ENCODE measurements around the gene PDHX.

Gene PDHX

DNA sequence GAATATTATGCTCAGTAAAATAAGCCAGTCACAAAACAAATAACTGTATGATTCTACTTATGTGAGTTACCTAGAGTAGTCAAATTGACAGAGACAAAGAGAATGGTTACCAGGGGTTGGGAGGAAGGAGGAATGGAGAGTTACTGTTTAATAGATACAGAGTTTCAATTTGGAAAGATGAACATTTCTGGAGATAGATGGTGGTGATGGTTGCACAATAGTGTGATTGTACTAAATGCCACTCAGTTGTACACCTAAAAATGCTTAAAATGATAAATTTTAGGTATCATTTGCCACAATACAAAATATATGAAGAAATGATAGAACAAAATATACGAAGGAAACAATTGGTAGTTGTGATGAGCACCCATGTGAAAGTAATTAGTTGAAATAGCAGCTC, 43.4 kb downstream of the PDHX start:
- TF ChIP-seq TAF1 (IDR thresholded peaks at IDR 0.05; ENCODE audit: borderline replicate concordance, insufficient read depth, low read length) (no peak), POLR2AphosphoS5 (IDR thresholded peaks at IDR 0.05; ENCODE audit: low read depth, low read length) (no peak), FOXP2 (optimal IDR thresholded peaks at IDR 0.05; ENCODE audit: borderline replicate concordance, extremely low read depth, extremely low read length, insufficient read depth) (no peak), SIN3A (IDR thresholded peaks at IDR 0.05; ENCODE audit: borderline replicate concordance, insufficient read depth, low read length) (no peak)
- TF ChIP-seq, protein P1, sequence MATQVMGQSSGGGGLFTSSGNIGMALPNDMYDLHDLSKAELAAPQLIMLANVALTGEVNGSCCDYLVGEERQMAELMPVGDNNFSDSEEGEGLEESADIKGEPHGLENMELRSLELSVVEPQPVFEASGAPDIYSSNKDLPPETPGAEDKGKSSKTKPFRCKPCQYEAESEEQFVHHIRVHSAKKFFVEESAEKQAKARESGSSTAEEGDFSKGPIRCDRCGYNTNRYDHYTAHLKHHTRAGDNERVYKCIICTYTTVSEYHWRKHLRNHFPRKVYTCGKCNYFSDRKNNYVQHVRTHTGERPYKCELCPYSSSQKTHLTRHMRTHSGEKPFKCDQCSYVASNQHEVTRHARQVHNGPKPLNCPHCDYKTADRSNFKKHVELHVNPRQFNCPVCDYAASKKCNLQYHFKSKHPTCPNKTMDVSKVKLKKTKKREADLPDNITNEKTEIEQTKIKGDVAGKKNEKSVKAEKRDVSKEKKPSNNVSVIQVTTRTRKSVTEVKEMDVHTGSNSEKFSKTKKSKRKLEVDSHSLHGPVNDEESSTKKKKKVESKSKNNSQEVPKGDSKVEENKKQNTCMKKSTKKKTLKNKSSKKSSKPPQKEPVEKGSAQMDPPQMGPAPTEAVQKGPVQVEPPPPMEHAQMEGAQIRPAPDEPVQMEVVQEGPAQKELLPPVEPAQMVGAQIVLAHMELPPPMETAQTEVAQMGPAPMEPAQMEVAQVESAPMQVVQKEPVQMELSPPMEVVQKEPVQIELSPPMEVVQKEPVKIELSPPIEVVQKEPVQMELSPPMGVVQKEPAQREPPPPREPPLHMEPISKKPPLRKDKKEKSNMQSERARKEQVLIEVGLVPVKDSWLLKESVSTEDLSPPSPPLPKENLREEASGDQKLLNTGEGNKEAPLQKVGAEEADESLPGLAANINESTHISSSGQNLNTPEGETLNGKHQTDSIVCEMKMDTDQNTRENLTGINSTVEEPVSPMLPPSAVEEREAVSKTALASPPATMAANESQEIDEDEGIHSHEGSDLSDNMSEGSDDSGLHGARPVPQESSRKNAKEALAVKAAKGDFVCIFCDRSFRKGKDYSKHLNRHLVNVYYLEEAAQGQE (IDR thresholded peaks at IDR 0.05; ENCODE audit: insufficient read depth in 1 of 2, low read depth in 2 of 2, low read length in 2 of 2) = no peak

- TF ChIP-seq SIN3A (IDR thresholded peaks at IDR 0.05; ENCODE audit: borderline replicate concordance, insufficient read depth, low read length) (no peak), FOXP2 (optimal IDR thresholded peaks at IDR 0.05; ENCODE audit: borderline replicate concordance, extremely low read depth, extremely low read length, insufficient read depth) (no peak), POLR2AphosphoS5 (IDR thresholded peaks at IDR 0.05; ENCODE audit: low read depth, low read length) (no peak), TAF1 (IDR thresholded peaks at IDR 0.05; ENCODE audit: borderline replicate concordance, insufficient read depth, low read length) (no peak)
- TF ChIP-seq, protein P1 (IDR thresholded peaks at IDR 0.05; ENCODE audit: insufficient read depth in 1 of 2, low read depth in 2 of 2, low read length in 2 of 2) = no peak
Observed at GRCh38 chr11:34960277-34960676, 43.9 kb downstream of the PDHX start.

GRCh38 chr11:34962034-34962433, 45.6 kb downstream of the PDHX start:
- TF ChIP-seq SIN3A (IDR thresholded peaks at IDR 0.05; ENCODE audit: borderline replicate concordance, insufficient read depth, low read length) = no peak

DNA sequence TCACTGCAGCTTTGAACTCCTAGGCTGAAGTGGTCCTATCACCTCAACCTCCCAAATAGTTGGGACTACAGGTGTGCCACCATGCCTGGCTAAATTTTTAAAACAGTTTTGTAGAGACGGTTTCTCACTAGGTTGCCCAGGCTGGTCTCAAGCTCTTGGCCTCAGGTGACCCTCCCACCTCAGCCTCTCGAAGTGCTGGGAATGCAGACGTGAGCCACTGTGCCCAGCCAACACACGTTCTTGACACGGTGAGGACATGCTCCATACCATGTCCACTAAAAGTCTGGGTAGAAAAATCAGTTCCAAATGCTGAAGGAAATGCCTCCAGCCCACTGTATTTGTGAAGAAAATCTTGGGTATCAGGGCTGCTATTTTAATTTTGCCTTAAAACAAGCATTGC, 46.9 kb downstream of the PDHX start:
- TF ChIP-seq TAF1 (IDR thresholded peaks at IDR 0.05; ENCODE audit: borderline replicate concordance, insufficient read depth, low read length) (no peak), SIN3A (IDR thresholded peaks at IDR 0.05; ENCODE audit: borderline replicate concordance, insufficient read depth, low read length) (no peak), POLR2AphosphoS5 (IDR thresholded peaks at IDR 0.05; ENCODE audit: low read depth, low read length) (no peak), FOXP2 (optimal IDR thresholded peaks at IDR 0.05; ENCODE audit: borderline replicate concordance, extremely low read depth, extremely low read length, insufficient read depth) (no peak)
- TF ChIP-seq, protein P1 (IDR thresholded peaks at IDR 0.05; ENCODE audit: insufficient read depth in 1 of 2, low read depth in 2 of 2, low read length in 2 of 2) = no peak

DNA sequence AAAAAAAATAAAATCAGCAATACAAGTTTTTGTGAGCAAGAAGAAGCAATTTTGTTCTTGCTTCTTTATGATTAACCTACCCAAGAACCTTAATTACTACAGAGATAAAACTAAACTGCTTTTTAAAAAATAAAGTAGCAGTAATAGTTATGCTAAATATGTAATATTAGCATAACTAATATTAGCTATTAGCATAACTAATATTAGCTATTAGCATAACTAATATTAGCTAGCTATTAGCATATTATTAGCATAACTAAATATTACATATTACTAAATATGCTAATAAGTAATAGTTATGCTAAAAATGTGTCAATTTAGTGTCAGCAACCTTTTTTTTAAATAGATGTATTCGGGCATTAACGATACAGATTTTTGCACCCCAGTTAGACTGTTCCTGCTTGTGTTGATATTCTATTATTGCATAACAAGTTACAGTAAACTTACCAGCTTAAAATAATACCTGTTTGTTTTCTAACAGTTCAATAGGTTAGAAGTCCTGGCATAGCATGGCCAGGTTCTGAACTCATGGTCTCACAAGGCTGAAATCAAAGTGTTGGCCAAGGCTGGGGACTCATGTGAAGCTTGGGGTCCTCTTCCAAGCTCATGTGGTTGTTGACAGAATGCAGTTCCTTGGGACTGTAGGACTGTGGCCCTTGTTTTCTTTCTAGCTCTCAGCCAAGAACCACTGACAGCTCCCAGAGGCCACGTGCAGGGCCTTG, 48.4 kb downstream of the PDHX start:
- TF ChIP-seq POLR2AphosphoS5 (IDR thresholded peaks at IDR 0.05; ENCODE audit: low read depth, low read length) (no peak), FOXP2 (optimal IDR thresholded peaks at IDR 0.05; ENCODE audit: borderline replicate concordance, extremely low read depth, extremely low read length, insufficient read depth) (no peak), SIN3A (IDR thresholded peaks at IDR 0.05; ENCODE audit: borderline replicate concordance, insufficient read depth, low read length) (no peak), TAF1 (IDR thresholded peaks at IDR 0.05; ENCODE audit: borderline replicate concordance, insufficient read depth, low read length) (no peak)
- TF ChIP-seq, protein P1 (IDR thresholded peaks at IDR 0.05; ENCODE audit: insufficient read depth in 1 of 2, low read depth in 2 of 2, low read length in 2 of 2) = no peak
